Right renal pelvis (tissue), 4 donors: Measurements from ENCODE around the gene ST3GAL3. TPM values are rescaled to one million over a fixed set of nuclear protein-coding genes. Genes with fewer than 3 reads are reported as not detected.

ENCODE experiments used
- DNase-seq, 4 donors: peaks; one replicate each; pipeline ENCODE4 v3.0.0-alpha.2; 2013; ENCODE audit warnings: low read depth in 4 of 4, low spot score in 3 of 4, missing footprints in 1 of 4
- polyA plus RNA-seq, 4 donors: library from polyadenylated mRNA; unstranded; fragments of 120-200 nt; gene quantifications; one replicate each; pipeline ENCODE4 v1.2.1, GENCODE V29; 2013; ENCODE audit not compliant: insufficient read length in 4 of 4

Gene ST3GAL3
- polyA plus RNA-seq, 4 donors: 21.2 to 26.6 (median 21.6) TPM

- DNase-seq: no peak
Observed at GRCh38 chr1:43781574-43781973, 74.2 kb downstream of the ST3GAL3 start.

GRCh38 chr1:43783096-43783670, 75.8 kb downstream of the ST3GAL3 start:
- DNase-seq: no peak

- DNase-seq: no peak
Observed at GRCh38 chr1:43783671-43784205, 76.4 kb downstream of the ST3GAL3 start.

GRCh38 chr1:43786201-43786958, 79.0 kb downstream of the ST3GAL3 start:
- no peak for DNase-seq

- no peak for DNase-seq
Observed at GRCh38 chr1:43786960-43787359, 79.6 kb downstream of the ST3GAL3 start.

GRCh38 chr1:43789604-43790550, 82.5 kb downstream of the ST3GAL3 start:
- DNase-seq: no peak

- DNase-seq: no peak
Observed at GRCh38 chr1:43791243-43791642, 83.9 kb downstream of the ST3GAL3 start.

GRCh38 chr1:43796111-43796581, 88.8 kb downstream of the ST3GAL3 start:
- peak in 1 of 4 donors; percentile 10 for DNase-seq

- DNase-seq: no peak
Observed at GRCh38 chr1:43797891-43798290, 90.6 kb downstream of the ST3GAL3 start.

- DNase-seq: no peak
Observed at GRCh38 chr1:43799656-43800635, 92.6 kb downstream of the ST3GAL3 start.

GRCh38 chr1:43800771-43801170, 93.4 kb downstream of the ST3GAL3 start:
- no peak for DNase-seq

- DNase-seq: no peak
Observed at GRCh38 chr1:43801203-43801602, 93.9 kb downstream of the ST3GAL3 start.

GRCh38 chr1:43802356-43802980, 95.1 kb downstream of the ST3GAL3 start:
- no peak for DNase-seq

- DNase-seq: no peak
Observed at GRCh38 chr1:43803105-43803504, 95.8 kb downstream of the ST3GAL3 start.

GRCh38 chr1:43803646-43804045, 96.3 kb downstream of the ST3GAL3 start:
- no peak for DNase-seq

- no peak for DNase-seq
Observed at GRCh38 chr1:43804569-43804968, 97.2 kb downstream of the ST3GAL3 start.

- no peak for DNase-seq
Observed at GRCh38 chr1:43805340-43805739, 98.0 kb downstream of the ST3GAL3 start.

- DNase-seq: no peak
Observed at GRCh38 chr1:43806183-43806582, 98.8 kb downstream of the ST3GAL3 start.

GRCh38 chr1:43809097-43809673, 101.8 kb downstream of the ST3GAL3 start:
- DNase-seq: no peak
